Liver (tissue), 9 donors: ENCODE results near the gene RALGAPA2. TPM values are rescaled to one million over a fixed set of nuclear protein-coding genes. Genes with fewer than 3 reads are reported as not detected.
A peak's percentile ranks its signal among the peaks of the same experiment; 100 is the strongest.

Experiments
- DNase-seq: peaks from one replicate; pipeline ENCODE4 v3.0.0-alpha.2; 2017; ENCODE audit warnings: low spot score
- H3K27ac ChIP-seq, 2 donors: one replicate each; pipeline ENCODE4 v1.7.0; 2013; ENCODE audit warnings: inconsistent platforms in 2 of 2, low read length in 2 of 2, control low read depth in 1 of 2, low read depth in 1 of 2, mild to moderate bottlenecking in 1 of 2
- H3K27me3 ChIP-seq, 4 donors: one replicate each; pipeline versions ENCODE4 v1.6.1 to v1.7.0; 2013; ENCODE audit warnings: low read length in 3 of 4, inconsistent platforms in 1 of 4, mild to moderate bottlenecking in 1 of 4, moderate library complexity in 1 of 4; ENCODE audit not compliant: control insufficient read depth in 4 of 4, insufficient read depth in 4 of 4
- H3K36me3 ChIP-seq, 4 donors: one replicate each; pipeline versions ENCODE4 v1.6.1 to v1.7.0; 2013; ENCODE audit warnings: low read length in 3 of 4, mild to moderate bottlenecking in 3 of 4, low read depth in 1 of 4, moderate library complexity in 1 of 4; ENCODE audit not compliant: control insufficient read depth in 4 of 4, insufficient read depth in 3 of 4
- H3K4me1 ChIP-seq, 4 donors: one replicate each; pipeline versions ENCODE4 v1.6.1 to v1.7.0; 2013; ENCODE audit warnings: low read length in 3 of 4, mild to moderate bottlenecking in 3 of 4, moderate library complexity in 1 of 4; ENCODE audit not compliant: control insufficient read depth in 4 of 4, insufficient read depth in 4 of 4
- H3K4me3 ChIP-seq, 3 donors: one replicate each; pipeline versions ENCODE4 v1.6.1 to v1.7.0; 2013; ENCODE audit warnings: low read length in 3 of 3, control low read depth in 1 of 3, low read depth in 1 of 3, mild to moderate bottlenecking in 1 of 3
- H3K9ac ChIP-seq, 2 donors: one replicate each; pipeline ENCODE4 v1.7.0; 2013; ENCODE audit warnings: low read length in 2 of 2, mild to moderate bottlenecking in 2 of 2, moderate library complexity in 2 of 2, control low read depth in 1 of 2, low read depth in 1 of 2
- H3K9me3 ChIP-seq, 4 donors: one replicate each; pipeline versions ENCODE4 v1.6.1 to v1.7.0; 2013; ENCODE audit warnings: low read length in 3 of 4; ENCODE audit not compliant: control insufficient read depth in 4 of 4
- FOXA2 ChIP-seq: IDR thresholded peaks from 2 replicates; pipeline ENCODE4 v1.6.1; 2016; ENCODE audit warnings: antibody characterized with exemption
- HNF4A ChIP-seq, 2 donors: conservative IDR thresholded peaks; 2 replicates each; pipeline ENCODE4 v1.6.1; 2016; ENCODE audit warnings: antibody characterized with exemption in 2 of 2, mild to moderate bottlenecking in 2 of 2
- HNF4G ChIP-seq: IDR thresholded peaks from 2 replicates; pipeline ENCODE4 v1.6.1; 2016; ENCODE audit warnings: antibody characterized with exemption
- JUND ChIP-seq, 2 donors: IDR thresholded peaks; 2 replicates each; pipeline ENCODE4 v1.6.1; 2016; ENCODE audit warnings: antibody characterized with exemption in 2 of 2
- RAD21 ChIP-seq, 2 donors: IDR thresholded peaks; 2 replicates each; pipeline ENCODE4 v1.6.1; 2016; ENCODE audit warnings: antibody characterized with exemption in 2 of 2, mild to moderate bottlenecking in 2 of 2
- RXRA ChIP-seq, 2 donors: IDR thresholded peaks; 2 replicates each; pipeline ENCODE4 v1.6.1; 2017 to 2018; ENCODE audit warnings: antibody characterized with exemption in 2 of 2, mild to moderate bottlenecking in 1 of 2
- SP1 ChIP-seq: IDR thresholded peaks from 2 replicates; pipeline ENCODE4 v1.6.1; 2018; ENCODE audit warnings: antibody characterized with exemption, mild to moderate bottlenecking
- TAF1 ChIP-seq: conservative IDR thresholded peaks from 2 replicates; pipeline ENCODE4 v1.6.1; 2016; ENCODE audit warnings: antibody characterized with exemption, mild to moderate bottlenecking
- YY1 ChIP-seq: IDR thresholded peaks from 2 replicates; pipeline ENCODE4 v1.6.1; 2016; ENCODE audit warnings: antibody characterized with exemption, mild to moderate bottlenecking
- ZBTB33 ChIP-seq: IDR thresholded peaks from 2 replicates; pipeline ENCODE4 v1.6.1; 2016; ENCODE audit warnings: antibody characterized with exemption
- WGBS: extraction: QIAGEN DNeasy Blood & Tissue Kit; methylation state at CpG from one replicate; pipeline ENCODE4 v1.1.7; 2013; 5-methylcytosine and 5-hydroxymethylcytosine counted together
- polyA plus RNA-seq, 2 donors: library from polyadenylated mRNA; stranded (reverse) in 1 of 2; unstranded in 1 of 2; fragments of 200-250 nt in 1 of 2; fragments of >200 nt in 1 of 2; fragmentation: Nextera tagmentation in 1 of 2; extraction: Ambion mirVana in 1 of 2; gene quantifications; one replicate each; pipeline versions ENCODE4 v1.2.1 to v1.2.3, GENCODE V29; 2013 to 2015
- total RNA-seq, 2 donors: library from RNA; depleted of rRNA; stranded (reverse); fragments of >200 nt; gene quantifications; one replicate each; pipeline ENCODE4 v1.2.3, GENCODE V29; 2014
- TF ChIP-seq, protein P1 (sequence below): fragments of 150-350 bp; IDR thresholded peaks from 2 replicates; pipeline ENCODE4 v1.5.1; 2017; ENCODE audit warnings: improper control_type of control experiment, low read depth, low read length; ENCODE audit not compliant: missing input control
- TF ChIP-seq, protein P2 (sequence below): IDR thresholded peaks from 2 replicates; pipeline ENCODE4 v1.6.1; 2016; ENCODE audit warnings: antibody characterized with exemption
- TF ChIP-seq, protein P3 (sequence below): IDR thresholded peaks from 2 replicates; pipeline ENCODE4 v1.6.1; 2016; ENCODE audit warnings: antibody characterized with exemption, mild to moderate bottlenecking
- donor health status: healthy.
- donor health status: healthy.
- donor health status: healthy.
- donor health status: healthy.
- donor health status: healthy.

The RALGAPA2 gene
- total and polyA plus RNA-seq, 4 donors: 14.8 to 89.9 (median 25.1) TPM

GRCh38 chr20:20664795-20665589 is 47.5 kb downstream of the RALGAPA2 start:
- H3K9ac ChIP-seq: no peak overlapping the region
- H3K4me1 ChIP-seq: peaks cover 2 to 37% (median 14%) of the 10 kb centered on the region in 4 donors
- H3K4me3 ChIP-seq: no peak overlapping the region
- DNase-seq: no peak
- H3K9me3 ChIP-seq: no peaks in the 10 kb centered on the region
- no peak overlapping the region for H3K27ac ChIP-seq
- no peaks in the 10 kb centered on the region for H3K36me3 ChIP-seq
- WGBS: 50% methylated on average over 2 of the region's 2 CpGs
- TF ChIP-seq, protein P1, sequence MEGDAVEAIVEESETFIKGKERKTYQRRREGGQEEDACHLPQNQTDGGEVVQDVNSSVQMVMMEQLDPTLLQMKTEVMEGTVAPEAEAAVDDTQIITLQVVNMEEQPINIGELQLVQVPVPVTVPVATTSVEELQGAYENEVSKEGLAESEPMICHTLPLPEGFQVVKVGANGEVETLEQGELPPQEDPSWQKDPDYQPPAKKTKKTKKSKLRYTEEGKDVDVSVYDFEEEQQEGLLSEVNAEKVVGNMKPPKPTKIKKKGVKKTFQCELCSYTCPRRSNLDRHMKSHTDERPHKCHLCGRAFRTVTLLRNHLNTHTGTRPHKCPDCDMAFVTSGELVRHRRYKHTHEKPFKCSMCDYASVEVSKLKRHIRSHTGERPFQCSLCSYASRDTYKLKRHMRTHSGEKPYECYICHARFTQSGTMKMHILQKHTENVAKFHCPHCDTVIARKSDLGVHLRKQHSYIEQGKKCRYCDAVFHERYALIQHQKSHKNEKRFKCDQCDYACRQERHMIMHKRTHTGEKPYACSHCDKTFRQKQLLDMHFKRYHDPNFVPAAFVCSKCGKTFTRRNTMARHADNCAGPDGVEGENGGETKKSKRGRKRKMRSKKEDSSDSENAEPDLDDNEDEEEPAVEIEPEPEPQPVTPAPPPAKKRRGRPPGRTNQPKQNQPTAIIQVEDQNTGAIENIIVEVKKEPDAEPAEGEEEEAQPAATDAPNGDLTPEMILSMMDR: peak; percentile 63
- no peak for TF ChIP-seq JUND (IDR thresholded peaks at IDR 0.05)
- TF ChIP-seq TAF1: no peak
- TF ChIP-seq RAD21 (IDR thresholded peaks at IDR 0.05): peak; percentile 93 to 95
- no peaks in the 10 kb centered on the region for H3K27me3 ChIP-seq

DNA sequence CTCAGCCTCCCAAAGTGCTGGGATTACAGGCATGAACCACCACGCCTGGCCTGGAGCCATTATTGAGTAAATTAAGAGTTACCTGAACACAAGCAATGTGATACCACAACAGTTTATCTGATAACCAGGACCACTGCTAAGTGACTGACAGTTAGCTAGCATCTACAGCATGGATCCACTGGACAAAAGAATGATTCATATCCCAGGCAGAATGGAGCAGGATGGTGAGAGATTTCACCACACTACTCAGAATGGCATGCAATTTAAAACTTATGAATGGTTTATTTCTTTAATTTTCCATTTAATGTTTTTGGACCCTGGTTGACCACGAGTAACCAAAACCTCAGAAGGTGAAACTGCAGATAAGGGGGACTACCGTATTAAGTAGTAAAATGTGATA is 48.6 kb downstream of the RALGAPA2 start:
- Histone ChIP-seq H3K27me3 (no peaks in the 10 kb centered on the region), H3K27ac (no peak overlapping the region), H3K9ac (no peak overlapping the region), H3K4me3 (no peak overlapping the region), H3K9me3 (no peaks in the 10 kb centered on the region), H3K4me1 (peaks cover 8 to 42% (median 17%) of the 10 kb centered on the region in 4 donors), H3K36me3 (no peaks in the 10 kb centered on the region)
- TF ChIP-seq, protein P2, sequence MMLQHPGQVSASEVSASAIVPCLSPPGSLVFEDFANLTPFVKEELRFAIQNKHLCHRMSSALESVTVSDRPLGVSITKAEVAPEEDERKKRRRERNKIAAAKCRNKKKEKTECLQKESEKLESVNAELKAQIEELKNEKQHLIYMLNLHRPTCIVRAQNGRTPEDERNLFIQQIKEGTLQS: no peak
- no peak for TF ChIP-seq YY1
- TF ChIP-seq SP1: no peak
- TF ChIP-seq HNF4G: no peak
- TF ChIP-seq, protein P1: no peak
- TF ChIP-seq HNF4A (conservative IDR thresholded peaks at IDR 0.05): no peak
- 86% methylated on average over 3 of the region's 3 CpGs for WGBS
- no peak for DNase-seq

DNA sequence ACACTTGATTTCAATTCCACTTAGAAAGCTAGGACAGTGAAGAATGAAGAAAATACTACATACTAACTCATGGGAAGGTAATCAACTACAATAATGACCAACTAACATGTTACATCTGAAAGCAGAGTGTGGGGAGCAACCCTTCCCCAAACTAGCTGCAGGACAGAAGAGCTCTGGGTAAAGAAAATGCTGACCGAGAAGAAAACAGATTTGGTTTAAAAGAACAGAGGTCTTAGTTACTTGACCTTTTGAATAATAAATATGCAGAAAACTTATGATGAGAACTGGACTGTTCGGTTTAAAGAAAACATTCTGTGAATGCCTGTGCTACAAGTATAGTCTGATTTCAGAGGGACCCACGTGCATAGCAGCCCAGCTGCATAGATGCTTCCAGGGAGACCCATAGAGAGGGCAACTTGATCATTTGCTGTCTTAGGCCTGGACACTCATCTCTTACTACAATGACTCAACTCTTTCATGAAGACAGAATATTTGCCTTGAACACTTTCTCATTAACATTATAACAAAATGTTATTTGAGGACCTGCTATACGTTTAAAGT is 53.5 kb downstream of the RALGAPA2 start:
- Histone ChIP-seq H3K27ac (peak overlapping the region; percentile 26 to 75), H3K9ac (no peak overlapping the region), H3K4me1 (peaks cover 8 to 50% (median 22%) of the 10 kb centered on the region in 4 donors), H3K9me3 (no peaks in the 10 kb centered on the region), H3K27me3 (no peaks in the 10 kb centered on the region), H3K4me3 (no peak overlapping the region), H3K36me3 (peaks cover 0 to 6% (median 4%) of the 10 kb centered on the region in 4 donors)
- no peak for DNase-seq
- 60% methylated on average over 4 of the region's 4 CpGs for WGBS
- no peak for TF ChIP-seq RAD21 (IDR thresholded peaks at IDR 0.05)
- TF ChIP-seq FOXA2: no peak
- TF ChIP-seq, protein P3, sequence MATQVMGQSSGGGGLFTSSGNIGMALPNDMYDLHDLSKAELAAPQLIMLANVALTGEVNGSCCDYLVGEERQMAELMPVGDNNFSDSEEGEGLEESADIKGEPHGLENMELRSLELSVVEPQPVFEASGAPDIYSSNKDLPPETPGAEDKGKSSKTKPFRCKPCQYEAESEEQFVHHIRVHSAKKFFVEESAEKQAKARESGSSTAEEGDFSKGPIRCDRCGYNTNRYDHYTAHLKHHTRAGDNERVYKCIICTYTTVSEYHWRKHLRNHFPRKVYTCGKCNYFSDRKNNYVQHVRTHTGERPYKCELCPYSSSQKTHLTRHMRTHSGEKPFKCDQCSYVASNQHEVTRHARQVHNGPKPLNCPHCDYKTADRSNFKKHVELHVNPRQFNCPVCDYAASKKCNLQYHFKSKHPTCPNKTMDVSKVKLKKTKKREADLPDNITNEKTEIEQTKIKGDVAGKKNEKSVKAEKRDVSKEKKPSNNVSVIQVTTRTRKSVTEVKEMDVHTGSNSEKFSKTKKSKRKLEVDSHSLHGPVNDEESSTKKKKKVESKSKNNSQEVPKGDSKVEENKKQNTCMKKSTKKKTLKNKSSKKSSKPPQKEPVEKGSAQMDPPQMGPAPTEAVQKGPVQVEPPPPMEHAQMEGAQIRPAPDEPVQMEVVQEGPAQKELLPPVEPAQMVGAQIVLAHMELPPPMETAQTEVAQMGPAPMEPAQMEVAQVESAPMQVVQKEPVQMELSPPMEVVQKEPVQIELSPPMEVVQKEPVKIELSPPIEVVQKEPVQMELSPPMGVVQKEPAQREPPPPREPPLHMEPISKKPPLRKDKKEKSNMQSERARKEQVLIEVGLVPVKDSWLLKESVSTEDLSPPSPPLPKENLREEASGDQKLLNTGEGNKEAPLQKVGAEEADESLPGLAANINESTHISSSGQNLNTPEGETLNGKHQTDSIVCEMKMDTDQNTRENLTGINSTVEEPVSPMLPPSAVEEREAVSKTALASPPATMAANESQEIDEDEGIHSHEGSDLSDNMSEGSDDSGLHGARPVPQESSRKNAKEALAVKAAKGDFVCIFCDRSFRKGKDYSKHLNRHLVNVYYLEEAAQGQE: no peak
- no peak for TF ChIP-seq YY1
- TF ChIP-seq TAF1: no peak
- no peak for TF ChIP-seq RXRA (IDR thresholded peaks at IDR 0.05)
- TF ChIP-seq, protein P1: no peak
- TF ChIP-seq HNF4G: no peak
- no peak for TF ChIP-seq ZBTB33
